Smooth muscle cell of the brain vasculature (primary cell): ENCODE data around the gene TDRD9.
A peak's percentile ranks its signal among the peaks of the same experiment; 100 is the strongest.

Experiments
- DNase-seq: peaks from one replicate; pipeline ENCODE4 v3.0.0-alpha.2; 2012; ENCODE audit warnings: low read depth, low spot score

TDRD9 gene

DNA sequence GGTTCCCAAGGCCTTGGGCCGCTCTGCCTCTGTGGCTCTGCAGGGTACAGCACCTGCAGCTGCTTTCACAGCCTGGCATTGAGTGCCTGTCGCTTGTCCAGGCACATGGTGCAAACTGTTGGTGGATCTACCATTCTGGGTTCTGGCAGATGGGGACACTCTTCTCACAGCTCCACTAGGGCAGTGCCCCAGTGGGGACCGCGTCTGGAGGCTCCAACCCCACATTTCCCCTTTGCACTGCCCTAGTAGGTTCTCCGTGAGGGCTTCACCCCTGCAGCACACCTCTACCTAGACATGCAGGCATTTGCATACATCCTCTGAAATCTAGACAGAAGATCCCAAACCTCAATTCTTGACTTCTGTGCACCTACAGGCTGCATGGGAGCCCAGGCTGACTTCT, 138.0 kb downstream of the TDRD9 start:
- no peak for DNase-seq

DNA sequence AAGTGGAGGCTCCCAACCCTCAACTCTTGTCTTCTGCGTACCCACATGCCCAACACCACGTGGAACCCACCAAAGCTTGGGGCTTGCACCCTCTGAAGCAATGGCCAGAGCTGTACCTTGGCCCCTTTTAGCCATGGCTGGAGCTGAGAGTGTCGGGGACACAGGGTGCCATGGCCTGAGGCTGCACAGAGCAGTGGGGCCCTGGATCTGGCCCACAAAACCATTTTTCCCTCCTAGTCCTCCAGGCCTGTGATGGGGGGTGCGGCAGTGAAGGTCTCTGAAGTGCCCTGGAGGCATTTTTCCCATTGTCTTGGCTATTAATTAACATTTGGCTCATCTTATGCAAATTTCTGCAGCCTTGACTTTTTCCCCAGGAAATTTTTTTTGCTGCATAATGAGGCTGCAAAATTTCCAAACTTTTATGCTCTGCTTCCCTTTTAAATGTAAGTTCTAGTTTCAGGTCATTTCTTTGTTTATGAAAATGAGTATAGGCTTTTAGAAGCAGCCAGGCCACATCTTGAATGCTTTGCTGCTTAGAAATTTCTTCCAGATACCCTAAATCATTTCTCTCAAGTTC, 138.6 kb downstream of the TDRD9 start:
- DNase-seq, result no peak

DNA sequence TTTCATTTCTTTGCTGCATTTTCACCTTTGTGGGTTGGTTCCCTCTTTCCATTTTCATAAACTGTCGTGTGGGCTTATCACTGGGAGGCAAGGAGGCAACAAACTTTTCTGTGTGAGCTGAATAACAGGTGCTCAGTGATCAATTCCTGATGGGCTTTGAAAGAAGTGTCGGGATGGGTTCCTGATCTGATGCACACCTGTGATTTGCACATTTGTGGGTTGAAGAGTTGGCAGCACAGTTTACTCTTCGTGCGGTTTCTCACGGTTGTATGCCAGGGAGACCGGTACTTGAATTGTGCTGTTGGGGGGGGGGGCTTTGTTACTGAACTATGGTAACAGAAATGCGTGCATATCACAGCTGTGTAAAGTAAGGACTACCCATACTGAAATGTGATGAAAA, 141.3 kb downstream of the TDRD9 start:
- DNase-seq, result no peak

DNA sequence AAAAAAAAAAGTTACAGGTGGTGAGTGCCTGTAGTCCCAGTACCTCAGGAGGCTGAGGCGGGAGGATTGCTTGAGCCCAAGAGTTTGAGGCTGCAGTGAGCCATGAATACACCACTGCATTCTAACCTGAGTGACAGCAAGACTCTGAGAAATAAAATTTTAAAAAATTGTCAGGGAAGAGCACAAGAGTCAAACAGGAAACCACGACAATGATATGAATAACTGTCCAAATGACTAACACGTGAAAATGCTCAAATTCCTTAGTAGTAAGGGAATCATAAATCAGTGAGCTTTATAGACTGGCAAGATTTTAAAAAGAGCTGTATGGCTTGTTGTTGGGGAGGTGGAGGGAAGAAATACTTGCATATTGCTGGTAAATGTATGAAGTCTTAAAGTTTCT, 144.3 kb downstream of the TDRD9 start:
- no peak for DNase-seq

DNA sequence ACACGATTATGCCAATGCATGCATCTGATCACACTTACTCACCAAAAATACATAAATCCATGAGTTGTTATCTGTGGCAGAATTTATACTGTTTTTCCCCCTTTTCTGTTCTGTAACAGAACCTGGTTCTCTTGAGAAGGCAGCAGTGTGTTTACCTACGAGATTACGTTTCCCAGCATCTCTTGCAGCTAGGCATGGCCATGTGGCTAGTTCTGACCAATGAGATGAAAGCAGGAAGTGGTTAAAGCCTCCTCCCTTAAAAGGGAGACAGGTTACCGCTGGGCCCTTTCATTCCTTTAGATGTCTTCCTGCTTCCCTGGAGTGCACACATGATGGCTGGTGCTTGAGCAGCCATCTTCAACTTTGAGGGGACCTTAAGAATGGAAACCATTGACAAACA, 145.5 kb downstream of the TDRD9 start:
- DNase-seq, result no peak

DNA sequence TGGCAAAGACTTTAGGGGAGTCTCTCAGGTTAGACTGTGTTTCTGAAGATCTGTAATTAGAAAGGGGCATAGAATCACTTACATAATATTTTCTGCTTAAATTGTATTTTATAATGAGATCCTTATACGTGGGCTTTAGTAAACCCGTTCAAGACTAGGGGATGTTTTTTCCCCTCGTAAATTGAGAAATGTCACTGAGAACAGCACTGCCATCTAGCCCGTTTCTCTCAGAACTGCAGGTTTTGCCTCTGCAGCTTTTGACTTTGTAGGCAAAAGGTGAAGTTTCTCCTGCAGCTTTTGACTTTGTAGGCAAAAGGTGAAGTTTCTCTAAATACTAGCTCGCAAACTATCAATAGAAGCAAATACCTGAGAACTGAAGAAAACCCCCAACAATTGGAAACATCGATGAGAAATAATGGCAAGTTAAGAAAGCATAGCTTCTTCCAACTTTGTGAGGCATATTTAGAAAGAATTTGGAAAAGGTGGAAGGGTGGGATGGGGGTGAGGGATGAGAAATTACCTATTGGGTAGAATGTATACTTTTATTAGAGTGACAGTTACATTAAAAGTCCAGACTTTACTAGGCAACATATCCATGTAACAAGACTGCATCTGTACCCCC, 147.4 kb downstream of the TDRD9 start:
- no peak for DNase-seq

DNA sequence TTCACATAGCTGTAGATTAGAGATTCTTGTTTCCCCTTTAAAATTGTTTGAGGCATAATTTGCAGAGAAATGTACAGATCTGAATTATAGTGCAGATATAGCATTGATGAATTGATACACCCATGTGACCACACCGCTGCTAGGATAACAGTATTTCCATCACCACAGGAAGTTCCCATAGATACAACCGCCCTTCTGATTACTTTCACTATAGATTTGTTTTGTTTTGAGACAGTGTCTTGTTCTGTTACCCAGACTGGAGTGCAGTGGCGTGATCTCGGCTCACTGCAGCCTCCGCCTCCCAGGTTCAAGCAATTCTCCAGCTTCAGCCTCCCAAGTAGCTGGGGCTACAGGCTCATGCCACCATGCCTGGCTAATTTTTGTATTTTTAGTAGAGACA, 148.5 kb downstream of the TDRD9 start:
- no peak for DNase-seq

DNA sequence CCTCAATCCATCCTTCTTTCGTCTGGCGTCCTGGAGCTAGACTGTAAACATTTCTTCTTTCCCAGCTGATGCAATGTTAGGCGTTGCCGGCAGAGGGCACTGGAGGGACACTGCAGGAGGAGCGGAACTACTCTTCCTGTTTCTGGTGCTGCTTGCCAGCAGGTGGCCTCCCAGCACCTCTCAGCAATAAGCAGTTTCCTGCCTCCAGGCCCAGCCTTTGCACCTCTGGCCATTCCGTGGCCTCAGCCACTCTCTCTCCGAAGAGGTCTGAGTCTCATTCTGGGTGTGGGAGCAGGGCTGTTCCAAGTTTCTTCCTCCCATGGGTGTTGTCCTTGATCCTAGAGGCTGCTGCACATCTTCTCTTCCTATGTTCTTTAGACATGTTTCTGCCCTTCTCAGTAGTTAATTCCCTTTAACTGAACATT, 149.8 kb downstream of the TDRD9 start:
- DNase-seq, result peak; percentile 67

DNA sequence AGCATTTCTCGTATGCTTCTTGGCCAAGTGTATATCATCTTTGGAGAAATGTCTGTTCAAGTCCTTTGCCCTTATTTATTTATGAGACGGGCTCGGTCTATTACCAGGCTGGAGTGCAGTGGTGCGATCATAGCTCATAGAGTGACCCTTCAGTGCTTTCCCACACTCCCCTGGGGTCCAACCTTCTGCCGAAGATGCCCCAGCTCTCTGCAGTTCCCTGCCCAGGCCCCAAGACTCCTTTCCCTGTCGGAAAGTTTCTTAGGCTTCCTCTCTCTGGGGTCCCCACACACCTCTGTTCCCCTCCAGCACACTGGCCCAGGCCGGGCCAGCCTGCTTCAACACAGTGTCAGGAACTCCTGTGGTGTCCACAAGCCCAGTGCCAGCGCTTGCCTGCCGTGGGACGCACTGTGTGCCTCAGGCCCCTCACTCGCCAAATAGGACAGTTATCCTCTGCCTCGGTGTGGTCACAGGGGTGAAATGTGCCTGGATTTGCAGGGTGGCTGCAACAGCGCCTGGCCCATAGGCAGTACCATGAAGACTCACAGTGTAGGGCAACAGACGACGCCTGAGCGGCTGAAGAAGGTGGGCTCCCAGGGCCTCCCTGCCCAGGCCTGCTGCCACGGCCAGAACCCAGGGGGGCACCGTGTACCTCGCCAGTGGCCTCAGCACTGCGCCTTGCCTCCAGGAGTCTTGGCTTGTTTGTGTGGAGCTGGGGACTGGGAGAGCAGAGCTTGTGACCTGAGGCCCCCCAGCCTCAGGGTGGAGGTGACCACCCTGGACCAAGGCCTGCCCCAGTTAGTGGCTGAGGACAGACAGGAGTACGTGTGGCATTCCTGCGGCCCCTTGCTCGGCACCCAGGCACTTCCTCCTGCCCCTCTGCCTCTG, 152.4 kb downstream of the TDRD9 start:
- no peak for DNase-seq

DNA sequence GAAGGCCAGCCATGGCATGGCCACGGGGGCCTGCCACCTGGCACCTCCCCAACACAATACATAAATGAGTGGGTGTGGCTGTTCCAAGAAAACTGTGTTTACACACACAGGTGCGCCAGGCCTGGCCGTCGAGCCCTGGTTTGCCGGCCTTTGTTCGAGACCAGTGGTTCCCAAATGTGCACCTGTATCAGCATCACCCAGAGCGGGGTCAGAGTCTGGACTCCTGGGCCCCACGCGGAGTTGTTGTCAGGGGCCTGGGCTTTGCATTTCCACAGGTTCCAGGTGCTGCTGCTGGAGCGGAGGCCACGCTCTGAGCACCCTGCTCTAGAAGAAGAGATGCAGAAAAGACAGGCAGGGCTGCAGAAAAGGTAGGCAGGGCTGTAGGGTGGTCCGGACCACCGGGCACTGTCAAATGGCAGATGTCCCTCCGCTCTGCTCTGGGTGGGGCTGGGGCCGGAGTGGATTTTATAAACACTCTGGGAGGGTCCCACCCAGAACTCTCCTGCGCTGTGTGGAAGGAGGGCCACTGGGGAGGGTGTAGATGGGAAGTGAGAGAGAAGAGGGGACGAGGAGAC, 153.1 kb downstream of the TDRD9 start:
- DNase-seq, result no peak

DNA sequence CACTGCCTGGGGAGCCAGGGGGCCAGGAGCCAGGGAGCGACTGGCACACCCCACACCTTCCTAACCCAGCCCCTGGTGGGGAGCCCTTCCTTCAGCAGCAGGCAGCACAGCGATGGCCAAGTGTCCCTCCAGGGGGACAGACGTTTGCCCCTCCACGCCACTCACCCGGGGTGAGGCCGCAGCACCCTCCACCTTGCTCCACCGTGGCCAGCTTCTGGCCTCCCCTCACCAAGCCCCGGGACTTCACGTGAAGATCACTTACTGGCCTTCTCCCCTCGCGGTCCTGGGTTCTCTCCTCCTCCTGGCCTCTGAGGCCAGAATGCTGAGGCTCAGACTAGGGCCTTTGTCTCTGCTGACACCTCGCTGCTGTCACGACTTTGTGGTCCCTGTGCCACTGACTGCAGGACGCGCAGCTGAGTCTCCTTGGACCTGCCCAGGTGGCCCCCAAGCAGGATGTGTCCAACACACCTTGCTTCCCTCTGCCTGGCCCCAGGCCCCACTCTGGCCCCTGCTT, 153.8 kb downstream of the TDRD9 start:
- DNase-seq, result no peak

DNA sequence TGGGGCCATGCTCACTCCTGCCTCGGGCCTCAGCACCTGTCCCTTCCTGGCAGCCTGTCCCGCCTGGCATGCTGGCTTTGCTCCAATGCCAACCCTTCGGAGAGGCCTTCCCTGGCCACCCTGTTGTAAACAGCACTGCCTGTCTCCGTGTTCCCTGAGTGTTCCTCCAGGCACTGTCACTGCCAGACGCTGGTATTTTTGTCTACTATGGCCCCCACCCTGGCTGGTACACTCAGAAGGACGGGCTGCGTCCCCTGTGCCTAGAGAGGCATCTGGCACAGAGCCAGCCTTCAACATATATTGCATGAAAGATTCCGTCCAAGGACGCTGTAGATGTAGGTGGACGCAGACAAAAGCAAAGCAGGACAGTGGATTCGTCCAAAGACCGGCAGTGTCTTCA, 154.6 kb downstream of the TDRD9 start:
- no peak for DNase-seq

DNA sequence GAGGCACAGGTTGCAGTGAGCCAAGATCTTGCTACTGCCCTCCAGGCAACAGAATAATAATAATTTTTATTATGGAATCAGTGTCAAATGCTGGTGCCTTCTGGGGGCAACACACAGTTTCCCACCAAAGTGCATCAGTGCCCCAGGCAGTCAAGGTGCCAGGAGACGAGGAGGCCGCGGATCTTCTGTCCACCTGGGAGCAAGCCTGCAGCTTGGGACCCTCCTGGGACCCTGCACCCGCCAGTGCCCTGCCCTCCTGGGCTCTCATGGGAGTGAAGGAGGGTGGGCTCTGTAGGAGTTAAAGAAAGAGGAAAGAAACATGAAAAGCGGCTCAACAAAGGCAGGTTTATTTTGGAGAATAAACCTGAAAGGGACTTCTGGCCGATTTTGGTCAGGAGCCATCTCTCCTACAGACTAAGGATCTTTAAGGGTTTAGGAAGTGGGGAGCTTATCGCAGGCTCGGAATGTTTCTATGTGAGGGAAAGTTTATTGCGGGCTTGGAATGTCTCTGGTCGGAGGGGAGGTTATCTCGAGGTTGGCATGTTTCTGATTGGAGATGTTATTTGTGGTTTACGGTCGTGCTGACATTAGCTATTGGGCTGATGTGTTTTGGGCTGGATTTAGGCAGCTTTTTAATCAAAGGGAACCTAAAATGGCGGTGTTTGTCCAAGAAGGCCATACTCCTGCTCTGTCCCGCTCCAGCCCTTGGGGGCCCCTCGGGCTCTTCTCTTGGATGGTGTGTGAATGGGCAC, 156.2 kb downstream of the TDRD9 start:
- no peak for DNase-seq

DNA sequence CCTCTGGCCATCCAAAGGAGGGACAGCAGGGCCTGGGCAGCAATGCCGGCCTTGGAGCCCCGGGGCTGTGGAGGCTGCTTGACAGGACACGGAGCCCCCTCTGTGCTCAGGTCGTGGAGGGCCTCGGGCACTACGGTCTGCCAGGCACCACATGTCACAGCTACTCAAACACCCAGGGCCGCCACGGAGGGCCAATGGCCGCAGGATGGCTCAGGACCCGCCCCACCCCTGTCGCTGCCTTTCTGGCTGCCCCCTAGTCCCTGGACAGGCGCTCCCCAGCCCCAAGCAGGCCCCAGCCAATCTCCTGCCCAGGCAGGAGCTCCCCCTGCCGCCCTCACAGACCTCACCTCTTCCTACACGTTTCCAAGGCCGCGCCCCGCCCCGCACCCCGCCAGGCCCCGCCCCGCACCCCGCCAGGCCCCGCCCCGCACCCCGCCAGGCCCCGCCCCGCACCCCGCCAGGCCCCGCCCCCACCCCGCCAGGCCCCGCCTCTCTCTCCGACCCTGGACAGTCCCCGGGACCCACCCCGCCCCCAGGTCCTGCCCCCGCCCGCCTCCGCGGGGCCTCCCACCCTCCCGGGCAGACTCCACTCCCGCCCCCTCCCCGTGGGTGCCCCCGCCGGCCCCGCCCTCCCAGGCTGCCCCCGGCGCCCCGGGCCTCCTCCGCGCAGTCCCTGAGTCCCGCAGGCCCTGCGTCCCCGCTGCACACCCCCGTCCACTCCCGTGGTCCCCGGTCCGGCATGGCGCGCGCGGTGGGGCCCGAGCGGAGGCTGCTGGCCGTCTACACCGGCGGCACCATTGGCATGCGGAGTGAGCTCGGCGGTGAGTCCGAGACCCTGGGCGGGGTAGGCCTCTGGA, 157.0 kb downstream of the TDRD9 start, which contains the start of gene ASPG:
Gene ASPG, plus strand, starts transcription at position 669 of the 857 bp plus-strand sequence. Its CDS starts 71 bp downstream, at position 740.
- no peak for DNase-seq

DNA sequence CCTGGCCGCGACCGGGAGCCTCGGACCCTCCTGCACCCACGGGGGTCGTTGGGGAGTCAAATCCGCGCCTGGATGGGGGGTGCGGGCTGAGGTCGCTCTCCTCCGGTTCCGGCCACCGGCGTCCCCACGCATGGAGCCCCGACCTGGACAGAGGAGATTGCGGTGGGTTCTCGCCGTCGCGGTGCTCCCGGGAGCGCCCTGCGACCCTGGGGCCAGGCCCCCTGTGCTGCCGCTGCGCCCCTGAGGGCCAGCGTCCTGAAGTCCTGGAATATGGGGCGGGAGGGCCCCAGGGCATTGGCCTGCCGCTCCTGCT, 157.6 kb downstream of the TDRD9 start:
- no peak for DNase-seq

DNA sequence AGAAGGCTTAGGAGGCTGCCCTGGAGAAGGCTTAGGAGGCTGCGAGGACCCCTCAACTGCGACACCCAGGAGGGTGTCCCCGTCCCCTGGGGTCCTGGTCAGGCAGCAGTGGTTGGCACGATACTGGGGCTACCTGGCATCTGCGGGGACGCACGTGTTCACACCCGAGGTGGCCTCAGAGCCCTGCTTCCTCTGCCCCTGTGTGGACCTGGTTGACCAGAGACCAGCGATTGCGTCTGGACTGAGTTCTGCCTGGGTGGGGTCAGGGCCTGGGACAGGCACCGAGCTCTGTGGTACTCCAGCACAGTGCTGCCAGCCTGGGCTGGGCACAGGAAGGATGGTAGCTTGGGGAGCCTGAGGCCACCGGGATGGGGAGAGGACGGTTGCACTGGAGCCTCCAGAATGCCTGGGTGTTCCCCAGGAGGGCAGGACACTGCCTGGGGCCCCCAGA, 158.0 kb downstream of the TDRD9 start:
- no peak for DNase-seq

DNA sequence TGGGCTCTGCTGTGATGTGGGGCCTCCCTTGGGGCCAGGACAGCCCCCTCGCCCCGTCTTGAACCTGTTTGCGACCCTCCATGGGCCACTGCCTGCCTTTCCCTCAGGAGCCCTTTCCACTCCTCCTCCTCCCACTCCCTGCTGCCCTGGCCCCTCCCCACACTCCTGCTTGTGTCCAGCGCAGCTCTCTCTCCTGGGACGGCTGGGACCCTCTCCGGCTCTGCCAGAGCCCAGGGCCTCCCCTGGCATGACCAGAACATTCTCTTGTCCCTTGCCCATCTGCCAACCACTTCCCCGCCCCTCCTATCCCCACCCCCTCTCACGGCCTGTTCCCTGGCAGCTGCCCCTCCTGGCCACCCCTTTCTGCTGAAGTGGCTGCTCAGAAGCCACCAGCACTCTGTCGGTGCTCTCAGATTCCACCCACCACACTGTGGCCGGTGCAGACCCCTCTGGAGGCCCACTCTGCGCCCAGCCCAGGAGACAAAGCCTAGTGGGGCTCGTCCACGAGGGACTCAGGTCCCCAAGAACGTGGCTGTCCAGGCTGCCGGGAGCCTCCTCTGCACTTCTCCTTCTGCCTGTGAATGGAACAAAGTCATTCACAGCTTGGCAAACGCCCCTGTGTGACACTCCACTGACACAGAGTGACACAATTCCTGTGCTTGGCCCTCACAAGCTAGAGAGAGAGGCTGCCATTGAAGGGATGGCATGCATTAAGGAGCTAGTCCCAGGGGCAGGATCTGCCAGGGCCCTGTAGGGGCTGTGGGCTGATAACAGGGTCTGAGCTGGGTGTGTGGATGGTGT, 158.6 kb downstream of the TDRD9 start:
- DNase-seq, result no peak

DNA sequence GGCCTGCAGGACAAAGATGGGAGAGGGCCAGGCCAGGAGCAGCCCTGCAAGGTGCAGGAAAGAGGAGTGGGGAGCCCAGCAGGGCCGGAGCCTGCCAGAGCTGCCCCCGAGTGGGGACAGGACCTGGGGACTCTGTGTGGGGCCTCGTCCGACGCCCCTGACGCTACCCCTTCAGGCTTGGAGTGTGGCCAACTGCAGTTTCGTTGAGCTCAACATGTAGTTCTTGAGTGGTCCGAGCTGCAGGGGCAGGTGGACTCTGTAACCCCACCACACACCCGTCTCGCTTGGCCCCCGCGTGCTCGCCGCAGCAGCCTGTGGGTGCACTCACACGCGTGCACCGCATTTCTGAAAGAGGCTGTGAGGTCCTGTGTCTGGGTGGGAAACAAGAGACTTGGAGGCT, 159.2 kb downstream of the TDRD9 start:
- DNase-seq, result no peak

DNA sequence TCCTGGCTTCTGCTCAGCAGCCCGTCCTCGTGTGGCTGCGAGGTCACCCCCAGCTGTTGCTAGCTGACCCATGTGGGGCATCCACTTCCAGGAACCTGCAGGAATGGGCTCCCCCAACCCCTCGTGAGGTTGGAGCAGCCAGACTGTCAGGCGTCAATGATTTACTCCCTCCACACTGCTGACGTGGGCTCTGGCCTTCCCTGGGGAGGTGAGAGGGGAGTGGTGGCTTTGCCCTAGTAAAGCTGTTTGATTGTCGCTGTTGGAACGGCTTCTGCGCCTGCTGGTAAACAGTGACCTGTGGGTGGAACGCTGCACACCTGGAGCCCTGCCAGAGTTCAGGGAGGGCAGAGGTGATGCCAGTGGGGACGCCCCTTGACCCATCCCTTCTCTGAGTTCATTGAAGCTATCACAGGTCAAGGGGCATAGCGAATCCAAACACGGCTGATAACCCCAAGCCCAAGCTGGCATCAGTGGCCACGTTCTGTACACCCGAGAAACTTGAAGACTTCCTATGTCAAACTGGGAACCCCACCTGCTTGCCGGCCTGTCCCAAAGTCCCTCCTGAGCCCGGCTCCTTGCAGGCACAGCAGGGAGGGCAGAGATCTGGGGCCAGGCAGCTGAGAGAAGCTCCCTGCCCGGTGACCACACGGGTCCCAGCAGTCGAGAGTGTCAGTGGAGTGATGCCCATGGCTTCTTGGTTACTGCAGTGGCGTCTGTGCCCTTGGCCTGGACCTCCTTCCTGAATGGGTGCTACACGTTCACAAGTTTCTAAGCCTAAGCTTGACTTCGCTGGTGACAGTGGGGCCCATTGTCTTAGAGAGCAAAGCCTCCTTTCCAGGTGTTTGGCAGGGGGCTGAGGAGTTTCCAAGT, 160.0 kb downstream of the TDRD9 start:
- no peak for DNase-seq
